Type B pancreatic cell (in vitro differentiated cells): ENCODE results near the gene SHROOM2. TPM values are rescaled to one million over a fixed set of nuclear protein-coding genes. Genes with fewer than 3 reads are reported as not detected.
A peak's percentile ranks its signal among the peaks of the same experiment; 100 is the strongest.

Experiments
- DNase-seq: peaks from one replicate; pipeline ENCODE4 v3.0.0; 2021; ENCODE audit warnings: mixed read lengths; ENCODE audit not compliant: unreplicated experiment; ENCODE audit errors: extremely low spot score
- H3K27ac Mint-ChIP-seq: 2 replicates; pipeline ENCODE4 v1.8.0; 2021; ENCODE audit warnings: mild to moderate bottlenecking, mixed read lengths
- H3K27me3 Mint-ChIP-seq: 2 replicates; pipeline ENCODE4 v1.8.0; 2021; ENCODE audit warnings: mixed read lengths
- H3K36me3 Mint-ChIP-seq: 2 replicates; pipeline ENCODE4 v1.8.0; 2021; ENCODE audit warnings: mixed read lengths
- H3K4me1 Mint-ChIP-seq: one replicate; pipeline ENCODE4 v1.8.0; 2021; ENCODE audit warnings: mixed read lengths; ENCODE audit not compliant: unreplicated experiment
- H3K4me3 Mint-ChIP-seq: 2 replicates; pipeline ENCODE4 v1.8.0; 2021; ENCODE audit warnings: mild to moderate bottlenecking, mixed read lengths
- H3K9me3 Mint-ChIP-seq: 2 replicates; pipeline ENCODE4 v1.8.0; 2021; ENCODE audit warnings: mixed read lengths
- total RNA-seq: library from RNA; stranded (reverse); gene quantifications from 2 replicates; pipeline ENCODE4 v1.2.1, GENCODE V29; 2021; ENCODE audit warnings: low replicate concordance
- TF ChIP-seq, protein P1 (sequence below): fragments of 200-600 bp; sonication (generic); conservative IDR thresholded peaks from 2 replicates; pipeline ENCODE4 v1.5.0; 2021; ENCODE audit warnings: antibody characterized with exemption, mild to moderate bottlenecking

The SHROOM2 gene
- total RNA-seq, 1 donor from 2014 or later = 8.4 TPM

DNA sequence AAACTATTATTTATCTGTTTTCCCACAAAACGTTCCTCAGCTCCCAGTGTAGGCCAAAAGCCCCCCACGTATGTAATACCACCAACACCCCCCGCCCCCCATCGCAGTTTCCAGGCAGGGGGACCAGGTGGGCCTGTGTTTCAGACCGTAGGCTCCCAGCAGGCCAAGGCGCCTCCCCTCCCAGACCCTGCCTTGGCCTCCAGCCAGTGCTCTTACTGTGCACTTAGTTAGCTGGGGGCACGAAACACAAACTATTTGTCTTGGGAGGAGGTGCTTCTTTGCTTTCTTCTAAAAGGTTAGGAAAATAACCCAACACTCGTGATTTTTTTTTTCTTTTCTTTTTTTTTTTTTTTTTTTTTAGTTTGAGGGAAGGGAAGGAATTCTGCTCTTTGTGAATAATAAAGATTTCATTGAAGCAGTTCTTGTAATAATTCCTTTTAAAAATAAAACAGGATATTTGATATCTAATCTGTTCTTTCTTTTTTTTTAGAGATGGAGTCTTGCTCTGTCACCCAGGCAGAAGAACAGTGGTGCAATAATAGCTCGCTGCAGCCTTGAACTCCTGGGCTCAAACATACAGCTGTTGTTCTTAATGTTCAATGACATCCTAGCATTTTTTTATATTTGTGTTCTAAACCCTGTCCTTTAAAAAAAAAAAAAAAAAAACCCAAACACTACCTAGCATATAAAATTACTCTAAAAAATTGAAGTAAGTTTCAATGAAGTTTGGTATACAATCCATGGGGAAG, 98.0 kb downstream of the SHROOM2 start:
- Mint-ChIP-seq H3K27ac (no peak overlapping the region), H3K27me3 (no peaks in the 10 kb centered on the region), H3K36me3 (no peaks in the 10 kb centered on the region), H3K4me1 (peaks cover 9% of the 10 kb centered on the region), H3K9me3 (no peaks in the 10 kb centered on the region), H3K4me3 (no peak overlapping the region)
- DNase-seq = no peak
- TF ChIP-seq, protein P1, sequence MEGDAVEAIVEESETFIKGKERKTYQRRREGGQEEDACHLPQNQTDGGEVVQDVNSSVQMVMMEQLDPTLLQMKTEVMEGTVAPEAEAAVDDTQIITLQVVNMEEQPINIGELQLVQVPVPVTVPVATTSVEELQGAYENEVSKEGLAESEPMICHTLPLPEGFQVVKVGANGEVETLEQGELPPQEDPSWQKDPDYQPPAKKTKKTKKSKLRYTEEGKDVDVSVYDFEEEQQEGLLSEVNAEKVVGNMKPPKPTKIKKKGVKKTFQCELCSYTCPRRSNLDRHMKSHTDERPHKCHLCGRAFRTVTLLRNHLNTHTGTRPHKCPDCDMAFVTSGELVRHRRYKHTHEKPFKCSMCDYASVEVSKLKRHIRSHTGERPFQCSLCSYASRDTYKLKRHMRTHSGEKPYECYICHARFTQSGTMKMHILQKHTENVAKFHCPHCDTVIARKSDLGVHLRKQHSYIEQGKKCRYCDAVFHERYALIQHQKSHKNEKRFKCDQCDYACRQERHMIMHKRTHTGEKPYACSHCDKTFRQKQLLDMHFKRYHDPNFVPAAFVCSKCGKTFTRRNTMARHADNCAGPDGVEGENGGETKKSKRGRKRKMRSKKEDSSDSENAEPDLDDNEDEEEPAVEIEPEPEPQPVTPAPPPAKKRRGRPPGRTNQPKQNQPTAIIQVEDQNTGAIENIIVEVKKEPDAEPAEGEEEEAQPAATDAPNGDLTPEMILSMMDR = no peak

DNA sequence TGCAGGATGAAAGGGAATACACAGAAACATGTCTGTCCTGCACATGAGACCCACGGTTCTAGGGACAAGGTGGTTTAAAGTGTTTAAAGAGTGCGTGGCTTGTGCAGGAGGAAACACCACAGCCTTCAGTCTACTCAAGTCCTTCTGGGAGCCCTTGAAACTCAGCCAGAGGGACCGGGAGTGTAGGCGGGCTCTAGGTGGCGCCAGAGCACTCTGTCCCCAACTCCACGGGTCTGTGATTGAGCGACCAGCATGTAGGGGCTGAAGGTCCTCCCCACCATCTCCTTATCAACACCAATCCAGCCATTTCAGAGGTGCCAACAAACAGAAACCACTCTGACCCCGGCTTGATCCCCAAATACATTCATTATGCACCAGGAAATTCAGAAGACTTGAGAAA, 98.9 kb downstream of the SHROOM2 start:
- H3K27ac Mint-ChIP-seq = no peak overlapping the region
- DNase-seq = no peak
- no peaks in the 10 kb centered on the region for H3K9me3 Mint-ChIP-seq
- TF ChIP-seq, protein P1 = peak; percentile 71
- H3K36me3 Mint-ChIP-seq = no peaks in the 10 kb centered on the region
- no peaks in the 10 kb centered on the region for H3K27me3 Mint-ChIP-seq
- no peak overlapping the region for H3K4me3 Mint-ChIP-seq
- peaks cover 9% of the 10 kb centered on the region for H3K4me1 Mint-ChIP-seq

DNA sequence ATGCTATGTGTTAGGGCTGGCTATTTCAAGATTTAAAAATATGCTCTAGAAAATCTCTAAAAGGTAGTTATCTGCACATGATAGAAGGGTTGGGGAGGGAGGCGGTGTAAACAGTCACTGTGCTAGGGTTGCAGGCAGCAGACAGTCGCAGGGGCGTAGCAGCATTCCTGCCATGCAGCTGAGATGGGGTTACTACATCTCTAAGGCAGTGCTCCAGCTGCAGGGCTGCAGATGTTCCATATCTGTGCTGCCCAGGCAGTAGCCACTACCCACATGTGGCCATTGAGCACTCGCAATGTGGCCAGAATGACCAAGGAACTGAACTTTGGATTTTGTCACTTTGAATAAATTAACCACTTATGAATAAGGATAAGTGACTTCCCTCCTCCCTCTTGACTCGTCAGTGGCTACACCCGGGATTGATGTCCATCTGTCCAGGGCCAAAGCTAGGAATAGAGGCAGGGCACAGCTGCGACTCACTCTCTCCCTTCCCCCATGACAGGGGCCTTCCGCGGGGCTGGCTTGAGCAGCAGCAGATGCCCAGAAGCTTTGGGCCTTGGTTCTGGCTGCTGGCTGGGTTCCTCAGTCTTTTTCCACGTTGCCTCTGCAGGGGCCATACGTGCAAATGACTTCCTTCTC, 101.5 kb downstream of the SHROOM2 start:
- H3K27ac Mint-ChIP-seq = no peak overlapping the region
- peaks cover 4% of the 10 kb centered on the region for H3K4me1 Mint-ChIP-seq
- H3K9me3 Mint-ChIP-seq = no peaks in the 10 kb centered on the region
- DNase-seq = no peak
- no peaks in the 10 kb centered on the region for H3K36me3 Mint-ChIP-seq
- TF ChIP-seq, protein P1 = no peak
- no peaks in the 10 kb centered on the region for H3K27me3 Mint-ChIP-seq
- H3K4me3 Mint-ChIP-seq = no peak overlapping the region

DNA sequence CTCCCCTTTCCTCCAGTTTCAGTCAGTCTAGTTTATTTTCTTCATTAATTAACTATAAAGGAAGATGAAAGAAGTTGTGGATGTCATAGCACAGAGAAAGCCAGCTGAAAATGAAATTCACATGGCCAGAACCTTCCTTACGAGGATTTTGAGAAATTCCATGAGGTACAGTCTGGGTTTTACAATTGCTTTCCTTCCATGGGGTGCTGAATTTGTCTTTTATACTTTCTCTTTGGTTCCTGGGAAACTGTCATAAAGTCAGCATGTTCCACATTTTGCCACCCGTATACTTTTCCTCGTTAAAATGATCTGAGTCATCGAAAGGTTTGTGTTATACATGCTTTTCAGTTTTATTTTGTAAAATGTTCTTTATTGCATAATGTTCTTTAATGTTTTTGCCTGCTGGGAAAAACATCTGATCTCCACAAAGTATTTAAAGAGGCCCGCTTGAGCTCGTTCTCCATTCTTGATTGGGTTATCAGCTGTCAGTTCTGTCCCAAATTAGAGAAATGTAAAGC, 102.8 kb downstream of the SHROOM2 start:
- no peak for DNase-seq
- TF ChIP-seq, protein P1 = no peak
- Mint-ChIP-seq H3K4me3 (no peak overlapping the region), H3K4me1 (no peaks in the 10 kb centered on the region), H3K9me3 (no peaks in the 10 kb centered on the region), H3K36me3 (no peaks in the 10 kb centered on the region), H3K27ac (no peak overlapping the region), H3K27me3 (no peaks in the 10 kb centered on the region)

DNA sequence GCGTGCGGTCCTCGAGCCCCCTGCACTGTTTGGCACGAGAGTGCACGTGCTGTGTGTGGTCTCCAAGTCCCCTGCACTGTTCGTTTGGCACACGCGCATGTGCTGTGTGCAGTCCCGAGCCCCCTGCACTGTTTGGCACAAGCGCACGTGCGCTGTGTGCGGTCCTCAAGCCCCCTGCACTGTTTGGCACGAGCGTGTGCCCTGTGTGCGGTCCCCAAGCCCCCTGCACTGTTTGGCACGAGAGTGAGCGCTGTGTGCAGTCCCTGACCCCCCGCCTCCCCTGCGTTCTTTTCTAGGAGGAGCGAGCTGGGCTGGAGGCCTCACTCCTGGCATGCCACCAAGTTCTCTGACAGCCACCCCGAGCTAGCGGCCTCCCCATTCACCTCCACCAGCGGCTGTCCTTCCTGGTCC, 104.5 kb downstream of the SHROOM2 start:
- Mint-ChIP-seq H3K27me3 (no peaks in the 10 kb centered on the region), H3K4me1 (no peaks in the 10 kb centered on the region), H3K4me3 (no peak overlapping the region), H3K27ac (no peak overlapping the region), H3K9me3 (no peaks in the 10 kb centered on the region), H3K36me3 (no peaks in the 10 kb centered on the region)
- no peak for DNase-seq
- TF ChIP-seq, protein P1 = no peak
